ENCODE data around the gene CD9.
A peak's percentile ranks its signal among the peaks of the same experiment; 100 is the strongest.

The CD9 gene

GRCh38 chr12:6233121-6233971, 33.1 kb downstream of the CD9 start:
- Histone ChIP-seq H3K36me3 (replicated peaks) (no peaks in the 10 kb centered on the region), H3K27me3 (replicated peaks) (no peaks in the 10 kb centered on the region), H3K27ac (no peak overlapping the region), H3K4me3 (ENCODE audit: low read depth, low read length) (no peak overlapping the region)
- in situ Hi-C loops (cut with HindIII; ENCODE audit: low pct_ligation_motif_present, low sequenced_read_pairs) = no loop called here
- no peak for DNase-seq
- TF ChIP-seq CTCF (IDR thresholded peaks at IDR 0.05; ENCODE audit: low read depth, low read length, missing control alignments) = peak; percentile 33

GRCh38 chr12:6234214-6234613, 34.0 kb downstream of the CD9 start:
- in situ Hi-C loops (cut with HindIII; ENCODE audit: low pct_ligation_motif_present, low sequenced_read_pairs) = no loop called here
- H3K27me3 ChIP-seq (replicated peaks) = no peaks in the 10 kb centered on the region

GRCh38 chr12:6234906-6235305, 34.7 kb downstream of the CD9 start:
- Histone ChIP-seq H3K27me3 (replicated peaks) (no peaks in the 10 kb centered on the region), H3K27ac (no peak overlapping the region), H3K36me3 (replicated peaks) (no peaks in the 10 kb centered on the region), H3K4me3 (ENCODE audit: low read depth, low read length) (no peak overlapping the region)
- no peak for TF ChIP-seq CTCF (IDR thresholded peaks at IDR 0.05; ENCODE audit: low read depth, low read length, missing control alignments)
- in situ Hi-C loops (cut with HindIII; ENCODE audit: low pct_ligation_motif_present, low sequenced_read_pairs) = no loop called here
- DNase-seq = no peak

More at GRCh38 chr12:6234214-6234613, 34.0 kb downstream of the CD9 start:
- H3K27ac ChIP-seq = no peak overlapping the region
- no peak for TF ChIP-seq CTCF (IDR thresholded peaks at IDR 0.05; ENCODE audit: low read depth, low read length, missing control alignments)
- no peak overlapping the region for H3K4me3 ChIP-seq (ENCODE audit: low read depth, low read length)
- no peak for DNase-seq
- H3K36me3 ChIP-seq (replicated peaks) = no peaks in the 10 kb centered on the region

GRCh38 chr12:6235499-6235898, 35.3 kb downstream of the CD9 start:
- TF ChIP-seq CTCF (IDR thresholded peaks at IDR 0.05; ENCODE audit: low read depth, low read length, missing control alignments) = no peak
- Histone ChIP-seq H3K27me3 (replicated peaks) (no peaks in the 10 kb centered on the region), H3K36me3 (replicated peaks) (no peaks in the 10 kb centered on the region), H3K4me3 (ENCODE audit: low read depth, low read length) (no peak overlapping the region), H3K27ac (no peak overlapping the region)
- in situ Hi-C loops (cut with HindIII; ENCODE audit: low pct_ligation_motif_present, low sequenced_read_pairs) = no loop called here
- DNase-seq = no peak

- H3K4me3 ChIP-seq (ENCODE audit: low read depth, low read length) = no peak overlapping the region
- no peaks in the 10 kb centered on the region for H3K27me3 ChIP-seq (replicated peaks)
- TF ChIP-seq CTCF (IDR thresholded peaks at IDR 0.05; ENCODE audit: low read depth, low read length, missing control alignments) = no peak
- no peaks in the 10 kb centered on the region for H3K36me3 ChIP-seq (replicated peaks)
- no peak overlapping the region for H3K27ac ChIP-seq
- in situ Hi-C loops (cut with HindIII; ENCODE audit: low pct_ligation_motif_present, low sequenced_read_pairs) = no loop called here
- DNase-seq = no peak
Observed at GRCh38 chr12:6235906-6236640, 35.9 kb downstream of the CD9 start.

Data from brain microvascular endothelial cell (primary cell).